SU-DHL-6 (cell line): ENCODE measurements around the gene CRELD1.

ENCODE experiments used
- CTCF ChIP-seq: fragments of 200-600 bp; sonication (generic); IDR thresholded peaks from one replicate; pipeline ENCODE4 v1.5.1; 2017; ENCODE audit warnings: antibody characterized with exemption, mild to moderate bottlenecking, low read length, moderate library complexity; ENCODE audit not compliant: insufficient read depth, poor library complexity, severe bottlenecking
- EZH2phosphoT487 ChIP-seq: fragments of 200-600 bp; sonication (generic), shearing (Covaris generic); conservative IDR thresholded peaks from 2 replicates; pipeline ENCODE4 v1.6.1; 2018; ENCODE audit warnings: mild to moderate bottlenecking, antibody characterized with exemption, low read length, moderate library complexity, mixed read lengths

DNA sequence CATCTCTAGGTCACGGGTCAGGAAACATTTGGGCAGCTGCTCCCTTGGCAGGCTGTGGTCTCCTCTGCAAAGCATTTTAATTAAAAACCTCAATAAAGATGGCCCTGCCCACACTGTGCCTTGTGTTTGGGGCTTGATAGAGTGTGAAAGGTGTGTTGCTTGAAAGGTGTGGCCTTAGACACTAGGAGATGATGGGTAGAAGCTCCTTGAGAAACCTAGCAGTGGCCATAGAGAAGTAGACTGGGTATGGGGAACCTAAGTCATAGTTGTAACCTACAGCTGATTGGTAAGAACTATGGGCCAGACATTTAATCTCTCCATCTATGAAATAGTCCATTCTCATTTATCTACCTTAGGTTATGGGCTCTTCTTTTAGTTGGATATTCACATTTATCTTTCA is 39.9 kb upstream of the CRELD1 start:
- no peak for TF ChIP-seq CTCF
- no peak for TF ChIP-seq EZH2phosphoT487
